Measurements from ENCODE around the gene NDUFB7. TPM values are rescaled to one million over a fixed set of nuclear protein-coding genes. Genes with fewer than 3 reads are reported as not detected.

The NDUFB7 gene
- total RNA-seq, 1 donor from 2014 or later: 337 TPM

GRCh38 chr19:14528419-14529253, 43.2 kb downstream of the NDUFB7 start:
- no peak for DNase-seq (ENCODE audit: extremely low read depth, low read depth, low spot score)

DNA sequence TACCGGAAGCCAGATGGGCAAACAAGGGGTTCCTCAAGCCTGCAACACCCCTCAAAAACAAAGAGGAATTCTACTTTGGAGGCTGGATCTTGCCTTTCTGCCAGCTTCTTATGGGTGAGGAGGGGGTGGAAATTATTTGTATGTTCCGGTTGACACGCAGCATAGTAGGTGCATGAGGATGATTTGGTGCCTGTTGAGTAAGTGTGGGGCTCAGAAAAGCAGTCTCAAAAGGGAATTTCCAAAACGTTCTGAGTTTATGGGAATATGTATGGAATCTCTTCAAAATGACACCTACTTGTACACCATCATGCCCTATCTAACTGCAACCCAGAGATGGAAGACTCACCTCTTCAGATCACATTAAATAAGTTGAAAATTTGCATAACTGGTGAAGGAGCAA, 45.4 kb downstream of the NDUFB7 start:
- DNase-seq (ENCODE audit: extremely low read depth, low read depth, low spot score): no peak

DNA sequence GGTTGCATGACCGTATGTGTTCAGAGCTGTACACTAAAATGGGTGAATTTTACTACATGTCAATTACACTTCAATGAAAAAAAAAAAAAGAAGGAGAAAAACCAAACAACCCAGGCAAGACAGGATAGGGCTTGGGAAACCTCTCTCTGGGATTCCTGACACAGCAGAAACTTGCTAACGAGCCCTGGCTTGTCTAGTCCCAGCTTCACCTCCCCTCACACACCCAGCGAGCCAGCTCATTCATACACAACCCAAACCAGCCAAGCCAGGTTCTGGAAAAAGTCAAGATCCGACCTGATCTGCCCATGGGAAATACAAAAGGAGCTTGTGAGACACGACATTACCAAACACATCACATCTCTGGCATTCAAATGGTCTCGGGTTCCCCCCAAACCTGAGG, 46.1 kb downstream of the NDUFB7 start:
- no peak for DNase-seq (ENCODE audit: extremely low read depth, low read depth, low spot score)

GRCh38 chr19:14520543-14520942, 51.3 kb downstream of the NDUFB7 start:
- no peak for DNase-seq (ENCODE audit: extremely low read depth, low read depth, low spot score)

- peak; percentile 60 for DNase-seq (ENCODE audit: extremely low read depth, low read depth, low spot score)
These were observed 51.9 kb downstream of the NDUFB7 start for GRCh38 chr19:14519860-14520407.

DNA sequence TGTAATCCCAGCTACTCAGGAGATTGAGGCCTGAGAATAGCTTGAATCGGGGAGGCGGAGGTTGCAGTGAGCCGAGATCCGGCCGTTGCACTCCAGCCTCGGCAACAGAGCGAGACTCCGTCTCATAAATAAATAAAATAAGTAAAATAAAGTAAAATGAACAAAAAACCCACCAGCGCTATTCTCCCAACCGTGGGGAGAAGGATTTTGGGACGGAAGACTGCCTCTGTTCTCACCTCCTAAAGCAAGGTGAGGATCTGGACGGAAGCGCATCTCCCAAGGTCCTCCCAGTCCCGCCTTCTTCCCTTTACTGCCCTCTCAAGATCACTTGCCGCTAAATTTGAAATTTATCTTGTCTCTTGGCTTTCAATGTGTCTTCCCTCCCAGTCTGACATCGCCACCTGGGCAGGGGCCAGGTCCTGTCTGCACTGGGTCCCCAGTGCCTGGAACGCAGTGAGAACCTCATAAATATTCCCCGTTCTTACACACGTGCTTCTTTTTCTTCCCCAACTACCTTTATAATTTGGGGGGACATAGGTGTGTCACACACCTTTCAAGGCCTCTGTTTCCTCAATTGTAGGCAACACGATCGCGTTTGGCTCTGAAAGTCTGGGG, 52.5 kb downstream of the NDUFB7 start:
- no peak for DNase-seq (ENCODE audit: extremely low read depth, low read depth, low spot score)

GRCh38 chr19:14517840-14518505, 53.9 kb downstream of the NDUFB7 start, which contains the start of gene DNAJB1:
TSS of gene DNAJB1 (minus strand) at chr19:14518397. CDS start at chr19:14518349, 48 bp downstream.
- DNase-seq (ENCODE audit: extremely low read depth, low read depth, low spot score): no peak

DNA sequence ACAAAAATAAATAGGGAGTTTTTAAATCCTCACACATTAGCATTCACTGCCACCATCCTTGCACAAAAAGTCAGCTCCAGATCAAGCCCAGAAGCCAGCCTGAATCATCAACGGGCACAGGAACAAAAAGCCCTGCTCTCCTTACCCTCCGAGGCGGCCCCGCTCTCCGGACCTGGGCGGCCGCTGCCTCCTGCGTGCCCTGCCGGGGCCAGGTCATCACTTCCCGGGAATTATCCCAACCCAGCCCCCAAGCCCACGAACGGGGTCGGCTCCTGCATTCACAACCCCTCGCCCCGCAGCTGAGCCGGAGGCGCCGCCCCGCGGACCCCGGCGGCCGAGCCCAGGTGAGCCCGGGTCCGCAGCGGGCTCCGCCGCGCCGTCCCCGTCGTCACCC, 54.4 kb downstream of the NDUFB7 start:
- DNase-seq (ENCODE audit: extremely low read depth, low read depth, low spot score): no peak

DNA sequence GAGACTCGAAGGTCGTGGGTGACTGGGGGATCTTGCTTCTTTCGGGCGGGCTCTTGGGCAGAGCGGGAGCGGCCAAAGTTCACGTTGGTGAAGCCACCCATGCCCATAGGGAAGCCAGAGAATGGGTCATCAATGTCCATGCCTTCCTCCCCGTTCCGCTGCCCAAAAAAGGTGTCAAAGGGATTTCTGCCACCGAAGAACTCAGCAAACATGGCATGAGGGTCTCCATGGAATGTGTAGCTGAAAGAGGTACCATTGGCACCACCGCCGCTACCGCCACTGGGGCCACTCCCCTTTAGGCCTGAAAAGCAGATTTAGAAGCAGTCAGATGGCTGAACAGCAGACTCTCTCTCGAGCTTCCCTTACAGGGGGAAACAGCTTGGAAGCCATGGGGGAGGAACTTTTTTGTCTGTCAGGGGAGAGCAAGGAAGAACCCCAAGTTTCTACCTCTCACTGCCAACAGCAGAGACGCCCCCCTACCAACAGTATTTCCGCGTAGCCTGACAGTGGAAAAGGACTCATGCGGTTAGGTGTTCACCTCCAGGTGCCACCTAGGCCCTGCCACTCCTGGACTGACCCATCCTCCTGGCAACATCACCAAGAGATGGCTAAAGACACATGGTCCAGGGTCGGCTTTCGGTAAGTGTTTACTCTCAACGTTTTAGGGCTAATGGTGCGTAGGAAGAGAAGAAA, 55.0 kb downstream of the NDUFB7 start:
- no peak for DNase-seq (ENCODE audit: extremely low read depth, low read depth, low spot score)

Other genes with a start within 250 kb of the NDUFB7 start
- 17.1 and 37.0 TPM in 2 replicates for gene ADGRE5, start 190.6 kb downstream of the NDUFB7 start, total RNA-seq
- gene DDX39A, start 152.7 kb downstream of the NDUFB7 start, total RNA-seq: 94.5 and 117 TPM in 2 replicates
- 235 and 300 TPM in 2 replicates for gene PKN1, start 138.8 kb downstream of the NDUFB7 start, total RNA-seq
- gene PTGER1, start 96.7 kb downstream of the NDUFB7 start, total RNA-seq: 0.15 and 0.64 TPM in 2 replicates
- 161 and 191 TPM in 2 replicates for gene GIPC1, start 75.9 kb downstream of the NDUFB7 start, total RNA-seq
- 73.6 and 84.1 TPM in 2 replicates for gene DNAJB1, start 53.7 kb downstream of the NDUFB7 start, total RNA-seq
- 42.7 and 43.8 TPM in 2 replicates for gene TECR, start 42.5 kb downstream of the NDUFB7 start, total RNA-seq
- gene CLEC17A, start 11.0 kb upstream of the NDUFB7 start, total RNA-seq: not detected in 2 replicates
- gene ADGRE3, start 102.8 kb upstream of the NDUFB7 start, total RNA-seq: not detected in 2 replicates
- gene ZNF333, start 118.0 kb upstream of the NDUFB7 start, total RNA-seq: 7.3 and 22.3 TPM in 2 replicates
- 0.06 and 0.10 TPM in 2 replicates for gene ADGRE2, start 206.5 kb upstream of the NDUFB7 start, total RNA-seq